GM06990 (cell line): Measurements from ENCODE around the gene GRIN3A.
"Not testable (repeated sequence)": the region's sequence is repeated elsewhere in the genome, so short reads cannot be mapped to it uniquely, and the experiment has no call there.

Experiments used
- DNase-seq: peaks from one replicate; pipeline ENCODE4 v3.0.0-alpha.2; 2011; ENCODE audit not compliant: insufficient read length; ENCODE audit errors: extremely low read depth
- H3K27me3 ChIP-seq: replicated peaks from 2 replicates; pipeline ENCODE4 v1.6.0; 2011; ENCODE audit warnings: low read length; ENCODE audit not compliant: control insufficient read depth, insufficient read depth
- H3K36me3 ChIP-seq: 2 replicates; pipeline ENCODE4 v1.5.1; 2011; ENCODE audit warnings: low read length; ENCODE audit not compliant: control insufficient read depth, insufficient read depth
- H3K4me3 ChIP-seq: replicated peaks from 2 replicates; pipeline ENCODE4 v1.5.1; 2011; ENCODE audit warnings: low read depth, mild to moderate bottlenecking, control low read depth, low read length
- TF ChIP-seq, protein P1 (sequence below): IDR thresholded peaks from 2 replicates; pipeline ENCODE4 v1.5.1; 2011; ENCODE audit warnings: low read length, control low read depth, mild to moderate bottlenecking, inconsistent platforms; ENCODE audit not compliant: insufficient read depth, poor library complexity, severe bottlenecking

GRIN3A gene

GRCh38 chr9:101562966-101563365 lies 175.5 kb downstream of the GRIN3A start:
- H3K27me3 ChIP-seq, result no peaks in the 10 kb centered on the region
- DNase-seq, result no peak
- TF ChIP-seq, protein P1, sequence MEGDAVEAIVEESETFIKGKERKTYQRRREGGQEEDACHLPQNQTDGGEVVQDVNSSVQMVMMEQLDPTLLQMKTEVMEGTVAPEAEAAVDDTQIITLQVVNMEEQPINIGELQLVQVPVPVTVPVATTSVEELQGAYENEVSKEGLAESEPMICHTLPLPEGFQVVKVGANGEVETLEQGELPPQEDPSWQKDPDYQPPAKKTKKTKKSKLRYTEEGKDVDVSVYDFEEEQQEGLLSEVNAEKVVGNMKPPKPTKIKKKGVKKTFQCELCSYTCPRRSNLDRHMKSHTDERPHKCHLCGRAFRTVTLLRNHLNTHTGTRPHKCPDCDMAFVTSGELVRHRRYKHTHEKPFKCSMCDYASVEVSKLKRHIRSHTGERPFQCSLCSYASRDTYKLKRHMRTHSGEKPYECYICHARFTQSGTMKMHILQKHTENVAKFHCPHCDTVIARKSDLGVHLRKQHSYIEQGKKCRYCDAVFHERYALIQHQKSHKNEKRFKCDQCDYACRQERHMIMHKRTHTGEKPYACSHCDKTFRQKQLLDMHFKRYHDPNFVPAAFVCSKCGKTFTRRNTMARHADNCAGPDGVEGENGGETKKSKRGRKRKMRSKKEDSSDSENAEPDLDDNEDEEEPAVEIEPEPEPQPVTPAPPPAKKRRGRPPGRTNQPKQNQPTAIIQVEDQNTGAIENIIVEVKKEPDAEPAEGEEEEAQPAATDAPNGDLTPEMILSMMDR, result no peak
- peaks cover 12% of the 10 kb centered on the region for H3K36me3 ChIP-seq
- H3K4me3 ChIP-seq, result no peak overlapping the region

- Histone ChIP-seq H3K36me3 (peaks cover 13% of the 10 kb centered on the region), H3K27me3 (no peaks in the 10 kb centered on the region), H3K4me3 (no peak overlapping the region)
- DNase-seq, result no peak
- TF ChIP-seq, protein P1, result no peak
Measured at GRCh38 chr9:101561740-101562139, 176.7 kb downstream of the GRIN3A start.

- not testable (repeated sequence) for H3K36me3 ChIP-seq, DNase-seq, H3K27me3 ChIP-seq
Measured at GRCh38 chr9:101549472-101550098, 188.9 kb downstream of the GRIN3A start.

GRCh38 chr9:101543098-101543735 lies 195.2 kb downstream of the GRIN3A start:
- TF ChIP-seq, protein P1, result no peak
- Histone ChIP-seq H3K27me3 (no peaks in the 10 kb centered on the region), H3K36me3 (peaks cover 1% of the 10 kb centered on the region), H3K4me3 (no peak overlapping the region)
- no peak for DNase-seq

More at GRCh38 chr9:101549472-101550098, 188.9 kb downstream of the GRIN3A start:
- not testable (repeated sequence) for H3K4me3 ChIP-seq

DNA sequence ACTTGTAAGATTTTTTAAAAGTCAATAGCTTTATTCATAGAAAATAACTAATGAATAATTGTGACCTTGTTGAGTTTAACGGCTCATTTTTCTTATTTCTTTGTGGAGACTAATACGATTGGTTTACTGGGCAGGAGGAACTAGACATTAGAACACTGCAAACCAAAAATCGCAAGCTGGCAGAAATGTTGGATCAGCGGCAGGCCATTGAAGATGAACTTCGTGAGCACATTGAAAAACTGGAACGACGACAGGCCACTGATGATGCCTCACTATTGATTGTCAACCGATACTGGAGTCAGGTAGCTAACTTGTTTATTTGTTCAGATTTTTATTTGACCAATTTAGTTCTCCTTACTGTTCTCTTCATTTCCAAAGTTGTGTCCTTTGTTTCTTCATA lies 198.4 kb downstream of the GRIN3A start:
- DNase-seq, result no peak
- TF ChIP-seq, protein P1, result no peak
- Histone ChIP-seq H3K4me3 (no peak overlapping the region), H3K27me3 (no peaks in the 10 kb centered on the region), H3K36me3 (no peaks in the 10 kb centered on the region; the same call in none of the 2 replicates)

GRCh38 chr9:101536938-101537337 lies 201.5 kb downstream of the GRIN3A start:
- no peaks in the 10 kb centered on the region for H3K27me3 ChIP-seq
- no peak for DNase-seq
- no peaks in the 10 kb centered on the region; the same call in none of the 2 replicates for H3K36me3 ChIP-seq
- no peak overlapping the region for H3K4me3 ChIP-seq
- TF ChIP-seq, protein P1, result no peak
